Heart right ventricle (tissue), 12 donors: ENCODE measurements around the gene IFITM1. TPM values are rescaled to one million over a fixed set of nuclear protein-coding genes. Genes with fewer than 3 reads are reported as not detected.

ENCODE experiments used
- polyA plus RNA-seq, 2 donors: library from polyadenylated mRNA; stranded (reverse); fragments of 200-250 nt; gene quantifications; one replicate each; pipeline ENCODE4 v1.2.3, GENCODE V29; 2013
- total RNA-seq, 10 donors: library from RNA; stranded (reverse); fragmentation: NEBNext Ultra II Directional in 3 of 10; extraction: Animal tissue kit (Norgen Biotek cat#: 25700) in 3 of 10; gene quantifications; one replicate each; pipeline versions ENCODE4 v1.2.1 to v1.2.4, GENCODE V29; 2021 to 2023
- donor health status: ischemic (EF 13 %, LVEDD 7.1; RV severe dilation, severe dysfunction).
- donor health status: healthy with polysubstance abuse.
- donor health status: DM: no; HTN: yes; CAD: no.
- donor health status: DM: no; HTN: no; CAD: no.
- donor health status: ischemic (EF 25% LVEDD 6.9; RV normal size, moderate dysfunction).
- donor health status: ischemic (EF 25% LVEDD 5.7; RV mildly dilated, moderate dysfunction).
- donor health status: healthy.
- donor health status: nonischemic (EF 11% LVEDD 7.7; RV severe dilation, severe dysfunction).
- donor health status: DM: yes; HTN: yes; CAD: no.
- donor health status: PGD.
- donor health status: ischemic (EF 29% LVEDD 5.4; RV normal size, mild dysfunction).
- donor health status: nonischemic (EF 23%, LVEDD 6.1; RV moderate dilation, normal function).

IFITM1 gene
- total and polyA plus RNA-seq, 12 donors, result 51.6 to 427 (median 120) TPM

Other genes starting within 250 kb of the IFITM1 start
- gene SCGB1C1, start 121.0 kb upstream of the IFITM1 start, total RNA-seq, result not detected
- gene SCGB1C1, start 121.0 kb upstream of the IFITM1 start, polyA plus RNA-seq, result not detected
- gene BET1L, start 106.6 kb upstream of the IFITM1 start, total RNA-seq, result 10 to 100 TPM; 18.7 to 32.0 (median 20.7) TPM
- 10 to 100 TPM; 12.4 to 23.5 TPM for gene BET1L, start 106.6 kb upstream of the IFITM1 start, polyA plus RNA-seq
- gene RIC8A, start 106.3 kb upstream of the IFITM1 start, total RNA-seq, result 10 to 100 TPM; 38.4 to 82.1 (median 59.5) TPM
- gene RIC8A, start 106.3 kb upstream of the IFITM1 start, polyA plus RNA-seq, result 10 to 100 TPM; 38.6 to 76.4 TPM
- 10 to 100 TPM; 33.1 to 50.2 (median 35.5) TPM for gene SIRT3, start 77.7 kb upstream of the IFITM1 start, total RNA-seq
- gene SIRT3, start 77.7 kb upstream of the IFITM1 start, polyA plus RNA-seq, result 10 to 100 TPM; 18.5 to 23.3 TPM
- 100 to 1,000 TPM in 3 of 10 donors, 10 to 100 TPM in 7; 78.7 to 110 (median 90.4) TPM for gene PSMD13, start 77.1 kb upstream of the IFITM1 start, total RNA-seq
- 100 to 1,000 TPM; 129 to 163 TPM for gene PSMD13, start 77.1 kb upstream of the IFITM1 start, polyA plus RNA-seq
- under 1 TPM in 4 of 10 donors, not detected in 6; 0.09 to 0.25 (median 0.12) TPM for gene NLRP6, start 35.6 kb upstream of the IFITM1 start, total RNA-seq
- gene NLRP6, start 35.6 kb upstream of the IFITM1 start, polyA plus RNA-seq, result under 1 TPM; 0.07 to 0.09 TPM
- 10 to 100 TPM in 1 of 10 donors, 1 to 10 TPM in 9; 3.3 to 10.8 (median 5.9) TPM for gene PGGHG, start 24.9 kb upstream of the IFITM1 start, total RNA-seq
- gene PGGHG, start 24.9 kb upstream of the IFITM1 start, polyA plus RNA-seq, result 10 to 100 TPM; 15.9 to 45.3 TPM
- not detected for gene IFITM5, start 14.5 kb upstream of the IFITM1 start, total RNA-seq
- not detected for gene IFITM5, start 14.5 kb upstream of the IFITM1 start, polyA plus RNA-seq
- gene IFITM2, start 6.2 kb upstream of the IFITM1 start, total RNA-seq, result 100 to 1,000 TPM in 7 of 10 donors, 10 to 100 TPM in 3; 57.2 to 333 (median 144) TPM
- gene IFITM2, start 6.2 kb upstream of the IFITM1 start, polyA plus RNA-seq, result 100 to 1,000 TPM; 423 to 843 TPM
- 100 to 1,000 TPM in 9 of 10 donors, 10 to 100 TPM in 1; 94.1 to 591 (median 172) TPM for gene IFITM3, start 6.8 kb downstream of the IFITM1 start, total RNA-seq
- gene IFITM3, start 6.8 kb downstream of the IFITM1 start, polyA plus RNA-seq, result 1,000 to 10,000 TPM in 1 of 2 donors, 100 to 1,000 TPM in 1; 676 to 1,409 TPM
- gene B4GALNT4, start 55.5 kb downstream of the IFITM1 start, total RNA-seq, result 1 to 10 TPM in 1 of 10 donors, under 1 TPM in 6, not detected in 3; 0.09 to 1.6 (median 0.25) TPM
- gene B4GALNT4, start 55.5 kb downstream of the IFITM1 start, polyA plus RNA-seq, result 1 to 10 TPM in 1 of 2 donors, under 1 TPM in 1; 0.75 to 1.7 TPM
- 1 to 10 TPM in 4 of 10 donors, under 1 TPM in 6; 0.19 to 3.0 (median 0.74) TPM for gene PKP3, start 80.2 kb downstream of the IFITM1 start, total RNA-seq
- under 1 TPM; 0.13 to 0.80 TPM for gene PKP3, start 80.2 kb downstream of the IFITM1 start, polyA plus RNA-seq
- 10 to 100 TPM; 20.4 to 52.4 (median 30.0) TPM for gene SIGIRR, start 101.0 kb downstream of the IFITM1 start, total RNA-seq
- gene SIGIRR, start 101.0 kb downstream of the IFITM1 start, polyA plus RNA-seq, result 100 to 1,000 TPM in 1 of 2 donors, 10 to 100 TPM in 1; 56.0 to 187 TPM
- gene ANO9, start 128.0 kb downstream of the IFITM1 start, total RNA-seq, result 1 to 10 TPM in 1 of 10 donors, under 1 TPM in 5, not detected in 4; 0.05 to 2.3 (median 0.19) TPM
- under 1 TPM; 0.13 to 0.37 TPM for gene ANO9, start 128.0 kb downstream of the IFITM1 start, polyA plus RNA-seq
- 10 to 100 TPM; 16.7 to 37.9 (median 24.8) TPM for gene PTDSS2, start 136.2 kb downstream of the IFITM1 start, total RNA-seq
- gene PTDSS2, start 136.2 kb downstream of the IFITM1 start, polyA plus RNA-seq, result 10 to 100 TPM; 31.4 to 55.5 TPM
- gene RNH1, start 193.2 kb downstream of the IFITM1 start, total RNA-seq, result 100 to 1,000 TPM; 118 to 221 (median 153) TPM
- gene RNH1, start 193.2 kb downstream of the IFITM1 start, polyA plus RNA-seq, result 100 to 1,000 TPM in 1 of 2 donors, 10 to 100 TPM in 1; 37.4 to 189 TPM
- gene HRAS, start 221.5 kb downstream of the IFITM1 start, total RNA-seq, result 10 to 100 TPM; 44.7 to 61.1 (median 54.5) TPM
- gene HRAS, start 221.5 kb downstream of the IFITM1 start, polyA plus RNA-seq, result 100 to 1,000 TPM; 107 to 132 TPM
- gene LRRC56, start 223.5 kb downstream of the IFITM1 start, total RNA-seq, result under 1 TPM in 8 of 10 donors, not detected in 2; 0.13 to 0.49 (median 0.19) TPM
- gene LRRC56, start 223.5 kb downstream of the IFITM1 start, polyA plus RNA-seq, result under 1 TPM; 0.26 to 0.37 TPM
- under 1 TPM in 8 of 10 donors, not detected in 2; 0.30 to 0.72 (median 0.45) TPM for gene LMNTD2, start 246.7 kb downstream of the IFITM1 start, total RNA-seq
- gene LMNTD2, start 246.7 kb downstream of the IFITM1 start, polyA plus RNA-seq, result 1 to 10 TPM in 1 of 2 donors, under 1 TPM in 1; 0.41 to 1.4 TPM
- 1 to 10 TPM in 9 of 10 donors, under 1 TPM in 1; 0.96 to 4.0 (median 2.1) TPM for gene RASSF7, start 246.9 kb downstream of the IFITM1 start, total RNA-seq
- 10 to 100 TPM in 1 of 2 donors, 1 to 10 TPM in 1; 6.9 to 14.2 TPM for gene RASSF7, start 246.9 kb downstream of the IFITM1 start, polyA plus RNA-seq